Psoas muscle (tissue), 8 donors: ENCODE data around the gene VKORC1. TPM values are rescaled to one million over a fixed set of nuclear protein-coding genes. Genes with fewer than 3 reads are reported as not detected.
A peak's percentile ranks its signal among the peaks of the same experiment; 100 is the strongest.

Experiments
- ATAC-seq, 4 donors: fragments of 200-7000 bp; cut with Tn5 transposase; one replicate each; pipeline ENCODE4 v1.9.1; 2020; ENCODE audit warnings: moderate library complexity in 3 of 4, mild to moderate bottlenecking in 2 of 4
- DNase-seq, 2 donors: peaks; one replicate each; pipeline ENCODE4 v3.0.0-alpha.2; 2020
- H3K27ac ChIP-seq: fragments of 200-600 bp; one replicate; pipeline ENCODE4 v1.8.0; 2022
- H3K27me3 ChIP-seq, 3 donors: fragments of 200-600 bp in 1 of 3; one replicate each; pipeline versions ENCODE4 v1.6.1 to v1.8.0; 2013 to 2022; ENCODE audit warnings: low read length in 2 of 3, mild to moderate bottlenecking in 2 of 3, moderate library complexity in 1 of 3; ENCODE audit not compliant: insufficient read depth in 3 of 3
- H3K36me3 ChIP-seq, 2 donors: fragments of 200-600 bp in 1 of 2; one replicate each; pipeline versions ENCODE4 v1.6.1 to v1.8.0; 2013 to 2022; ENCODE audit warnings: low read depth in 1 of 2, mild to moderate bottlenecking in 1 of 2, moderate library complexity in 1 of 2; ENCODE audit not compliant: insufficient read depth in 1 of 2
- H3K4me1 ChIP-seq: fragments of 200-600 bp; one replicate; pipeline ENCODE4 v1.8.0; 2022
- H3K4me3 ChIP-seq: fragments of 200-600 bp; one replicate; pipeline ENCODE4 v1.8.0; 2022; ENCODE audit warnings: mild to moderate bottlenecking
- H3K9me3 ChIP-seq: fragments of 200-600 bp; one replicate; pipeline ENCODE4 v1.8.0; 2022
- WGBS, 3 donors: extraction: QIAGEN DNeasy Blood & Tissue Kit; methylation state at CpG; one replicate each; pipeline versions ENCODE4 v1.1.6 to v1.1.7; 2013; 5-methylcytosine and 5-hydroxymethylcytosine counted together
- intact Hi-C, 2 donors: fragments of 100-400 bp; cut with DNase I; formaldehyde crosslinking; loops; one replicate each; pipeline versions ENCODE4 v1.11.0 to v1.14.2; 2022
- polyA plus RNA-seq, 3 donors: library from polyadenylated mRNA; stranded (reverse); fragments of 200-250 nt; gene quantifications; one replicate each; pipeline ENCODE4 v1.2.3, GENCODE V29; 2013
- total RNA-seq, 4 donors: library from RNA; stranded (reverse); fragmentation: NEBNext Ultra II Directional in 2 of 4; extraction: Animal tissue kit (Norgen Biotek cat#: 25700) in 2 of 4; gene quantifications; one replicate each; pipeline versions ENCODE4 v1.2.1 to v1.2.4, GENCODE V29; 2021 to 2023
- TF ChIP-seq, protein P1 (sequence below): fragments of 200-600 bp; IDR thresholded peaks from one replicate; pipeline ENCODE4 v1.8.0; 2022; ENCODE audit warnings: antibody characterized with exemption
- donor health status: healthy with polysubstance abuse.
- donor health status: DM: no; HTN: no; CAD: no; lungs with moderate emphysema.
- donor health status: Bipolar disorder and iron deficiency.
- donor health status: healthy.
- donor health status: DM: yes; HTN: yes; CAD: no.
- donor health status: DM: no; HTN: no; CAD: no.
- donor health status: DM: no; HTN: no; CAD: no.
- donor health status: DM: yes; HTN: yes; CAD: no.

Gene VKORC1
- total and polyA plus RNA-seq, 7 donors: 13.3 to 57.0 (median 17.8) TPM

DNA sequence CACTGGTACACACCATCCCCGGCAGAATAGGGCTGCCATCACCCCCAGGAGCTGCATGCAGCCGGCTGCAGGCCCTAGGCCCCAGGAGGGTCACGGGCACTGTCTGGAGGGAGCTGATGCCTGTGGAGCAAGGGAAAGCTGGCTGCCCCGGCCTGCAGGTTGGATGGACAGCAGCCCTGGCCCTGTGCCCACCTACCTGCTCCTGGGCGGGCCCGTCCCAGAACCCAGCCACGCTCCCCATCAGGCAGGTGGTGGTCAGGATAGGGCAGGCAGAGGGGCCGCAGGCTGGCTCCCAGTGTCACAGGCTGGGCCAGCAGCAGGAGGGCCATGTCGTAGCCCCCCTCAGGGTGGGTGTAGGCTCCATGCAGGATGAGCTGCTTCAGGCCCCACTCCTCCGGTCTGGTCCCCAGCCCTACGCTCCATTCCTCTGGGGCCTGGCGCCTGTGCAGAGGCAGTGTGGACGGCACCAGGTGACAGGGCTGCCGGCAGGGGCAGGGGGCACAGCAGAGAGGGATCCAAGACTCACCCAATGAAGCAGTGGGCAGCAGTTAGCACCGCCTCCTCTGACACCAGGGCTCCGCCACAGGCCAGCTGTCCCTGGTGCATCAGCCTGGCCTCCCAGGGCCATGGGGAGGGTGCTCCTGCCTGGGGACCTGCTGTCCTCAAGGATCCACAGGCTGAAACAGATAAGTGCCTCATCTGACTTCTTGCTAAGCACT, 9.9 kb downstream of the VKORC1 start:
- Histone ChIP-seq H3K27ac (no peak overlapping the region), H3K27me3 (no peaks in the 10 kb centered on the region), H3K9me3 (no peaks in the 10 kb centered on the region), H3K36me3 (peaks cover 4 to 83% of the 10 kb centered on the region in 2 donors), H3K4me1 (peaks cover 7% of the 10 kb centered on the region), H3K4me3 (no peak overlapping the region)
- intact Hi-C loops: no loop called here
- peak in 1 of 2 donors; percentile 46 for DNase-seq
- ATAC-seq: peak in 1 of 4 donors; percentile 21
- 69 to 73% (median 72%) methylated on average over 16 of the region's 16 CpGs for WGBS, 3 donors
- TF ChIP-seq, protein P1, sequence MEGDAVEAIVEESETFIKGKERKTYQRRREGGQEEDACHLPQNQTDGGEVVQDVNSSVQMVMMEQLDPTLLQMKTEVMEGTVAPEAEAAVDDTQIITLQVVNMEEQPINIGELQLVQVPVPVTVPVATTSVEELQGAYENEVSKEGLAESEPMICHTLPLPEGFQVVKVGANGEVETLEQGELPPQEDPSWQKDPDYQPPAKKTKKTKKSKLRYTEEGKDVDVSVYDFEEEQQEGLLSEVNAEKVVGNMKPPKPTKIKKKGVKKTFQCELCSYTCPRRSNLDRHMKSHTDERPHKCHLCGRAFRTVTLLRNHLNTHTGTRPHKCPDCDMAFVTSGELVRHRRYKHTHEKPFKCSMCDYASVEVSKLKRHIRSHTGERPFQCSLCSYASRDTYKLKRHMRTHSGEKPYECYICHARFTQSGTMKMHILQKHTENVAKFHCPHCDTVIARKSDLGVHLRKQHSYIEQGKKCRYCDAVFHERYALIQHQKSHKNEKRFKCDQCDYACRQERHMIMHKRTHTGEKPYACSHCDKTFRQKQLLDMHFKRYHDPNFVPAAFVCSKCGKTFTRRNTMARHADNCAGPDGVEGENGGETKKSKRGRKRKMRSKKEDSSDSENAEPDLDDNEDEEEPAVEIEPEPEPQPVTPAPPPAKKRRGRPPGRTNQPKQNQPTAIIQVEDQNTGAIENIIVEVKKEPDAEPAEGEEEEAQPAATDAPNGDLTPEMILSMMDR: no peak

GRCh38 chr16:31083981-31084380, 10.6 kb downstream of the VKORC1 start:
- no peak for ATAC-seq
- Histone ChIP-seq H3K27ac (no peak overlapping the region), H3K9me3 (no peaks in the 10 kb centered on the region), H3K4me1 (peaks cover 7% of the 10 kb centered on the region), H3K27me3 (no peaks in the 10 kb centered on the region), H3K4me3 (no peak overlapping the region), H3K36me3 (peaks cover 4 to 83% of the 10 kb centered on the region in 2 donors)
- TF ChIP-seq, protein P1: no peak
- DNase-seq: peak in 1 of 2 donors; percentile 50
- intact Hi-C loops: no loop called here
- WGBS, 3 donors: 48 to 67% (median 50%) methylated on average over 12 to 13 of the region's 13 CpGs

DNA sequence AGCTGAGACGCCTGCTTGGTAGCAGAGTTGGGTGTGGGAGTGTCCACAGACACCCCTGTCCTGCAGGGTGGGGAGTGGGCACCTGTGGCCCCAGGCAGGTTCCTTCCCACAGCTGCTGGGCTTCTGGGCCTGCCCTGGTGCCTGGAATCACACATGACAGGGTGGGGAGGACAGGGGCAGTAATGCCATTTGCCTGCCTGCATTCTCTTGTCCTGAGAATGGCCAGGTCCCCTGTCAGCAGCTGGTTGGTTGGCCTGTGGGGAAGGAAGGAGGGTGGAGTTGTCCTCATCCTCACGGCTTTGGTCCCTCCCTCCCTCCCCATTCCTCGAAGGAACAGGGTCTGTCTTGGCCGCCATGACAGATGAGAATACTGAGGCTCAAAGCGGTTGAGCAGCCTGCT, 11.0 kb downstream of the VKORC1 start:
- no peak overlapping the region for H3K27ac ChIP-seq
- DNase-seq: no peak
- no peaks in the 10 kb centered on the region for H3K27me3 ChIP-seq
- 59 to 78% (median 62%) methylated on average over 5 of the region's 5 CpGs for WGBS, 3 donors
- TF ChIP-seq, protein P1: no peak
- intact Hi-C loops: no loop called here
- ATAC-seq: no peak
- H3K9me3 ChIP-seq: no peaks in the 10 kb centered on the region
- H3K4me3 ChIP-seq: no peak overlapping the region
- peaks cover 7% of the 10 kb centered on the region for H3K4me1 ChIP-seq
- peaks cover 4 to 83% of the 10 kb centered on the region in 2 donors for H3K36me3 ChIP-seq

- Histone ChIP-seq H3K4me1 (peaks cover 7% of the 10 kb centered on the region), H3K27ac (no peak overlapping the region), H3K9me3 (no peaks in the 10 kb centered on the region), H3K4me3 (no peak overlapping the region), H3K27me3 (no peaks in the 10 kb centered on the region), H3K36me3 (peaks cover 4 to 85% of the 10 kb centered on the region in 2 donors)
- 63 to 77% (median 64%) methylated on average over 8 to 9 of the region's 9 CpGs for WGBS, 3 donors
- ATAC-seq (no peak), DNase-seq (no peak)
- TF ChIP-seq, protein P1: no peak
- intact Hi-C loops: no loop called here
Measured at GRCh38 chr16:31083081-31083480, 11.5 kb downstream of the VKORC1 start.
